GM21825 (cell line): Measurements from ENCODE around the gene WDR4.
"Not testable (repeated sequence)": the region's sequence is repeated elsewhere in the genome, so short reads cannot be mapped to it uniquely, and the experiment has no call there.

Experiments
- ATAC-seq: cut with Tn5 transposase; IDR thresholded peaks from one replicate; pipeline ENCODE4 v1.9.1; 2021; ENCODE audit warnings: mild to moderate bottlenecking, moderate library complexity; ENCODE audit not compliant: unreplicated experiment

WDR4 gene

GRCh38 chr21:42820616-42821465 is 58.5 kb downstream of the WDR4 start:
- ATAC-seq = no peak

GRCh38 chr21:42819861-42820615 is 59.3 kb downstream of the WDR4 start:
- no peak for ATAC-seq

GRCh38 chr21:42818328-42818749 is 61.0 kb downstream of the WDR4 start:
- ATAC-seq = no peak

GRCh38 chr21:42815217-42815616 is 64.1 kb downstream of the WDR4 start:
- ATAC-seq = no peak

GRCh38 chr21:42812528-42813241 is 66.7 kb downstream of the WDR4 start:
- ATAC-seq = not testable (repeated sequence)

GRCh38 chr21:42811960-42812359 is 67.4 kb downstream of the WDR4 start:
- ATAC-seq = no peak

GRCh38 chr21:42809577-42810475 is 69.5 kb downstream of the WDR4 start:
- no peak for ATAC-seq

- ATAC-seq = no peak
Observed at GRCh38 chr21:42809171-42809570, 70.2 kb downstream of the WDR4 start.

- ATAC-seq = no peak
Observed at GRCh38 chr21:42807938-42808613, 71.3 kb downstream of the WDR4 start.

- not testable (repeated sequence) for ATAC-seq
Observed at GRCh38 chr21:42807293-42807895, 71.9 kb downstream of the WDR4 start.

- ATAC-seq = no peak
Observed at GRCh38 chr21:42806509-42807140, 72.7 kb downstream of the WDR4 start.

GRCh38 chr21:42801616-42802015 is 77.7 kb downstream of the WDR4 start:
- ATAC-seq = not testable (repeated sequence)

GRCh38 chr21:42799948-42800347 is 79.4 kb downstream of the WDR4 start:
- no peak for ATAC-seq

- no peak for ATAC-seq
Observed at GRCh38 chr21:42799516-42799915, 79.8 kb downstream of the WDR4 start.
